ENCODE measurements around the gene KDM3B.

Gene KDM3B

GRCh38 chr5:138438724-138439476, 86.4 kb downstream of the KDM3B start, which contains the start of gene REEP2:
REEP2 (plus strand) TSS chr5:138439057; CDS start chr5:138439209, 152 bp downstream.
- Histone ChIP-seq H3K4me3 (ENCODE audit: low read depth, low read length) (peak within 1 kb of the TSS; percentile 80), H3K27ac (ENCODE audit: low read depth, low read length) (no peak within 1 kb of the TSS), H3K36me3 (ENCODE audit: insufficient read depth, low read length) (peaks cover 10% of the 10 kb centered on the region), H3K4me1 (ENCODE audit: control insufficient read depth, insufficient read depth, low read length, unreplicated experiment) (no peaks in the 10 kb centered on the region), H2AFZ (ENCODE audit: low read length, unreplicated experiment) (peak within 1 kb of the TSS; percentile 72), H3K27me3 (ENCODE audit: insufficient read depth, low read length) (no peaks in the 10 kb centered on the region), H3K79me2 (ENCODE audit: control insufficient read depth, insufficient read depth, low read length, unreplicated experiment) (no peaks in the 10 kb centered on the region)

- Histone ChIP-seq H3K27ac (ENCODE audit: low read depth, low read length) (no peak overlapping the region), H2AFZ (ENCODE audit: low read length, unreplicated experiment) (peak overlapping the region; percentile 72)
Observed at GRCh38 chr5:138439477-138440158, 87.1 kb downstream of the KDM3B start.

GRCh38 chr5:138440159-138441073, 87.9 kb downstream of the KDM3B start:
- H3K79me2 ChIP-seq (ENCODE audit: control insufficient read depth, insufficient read depth, low read length, unreplicated experiment) = no peaks in the 10 kb centered on the region
- H3K27ac ChIP-seq (ENCODE audit: low read depth, low read length) = no peak overlapping the region
- H3K36me3 ChIP-seq (ENCODE audit: insufficient read depth, low read length) = peaks cover 3% of the 10 kb centered on the region; the same call in 1 of the 2 replicates
- no peak overlapping the region for H3K4me3 ChIP-seq (ENCODE audit: low read depth, low read length)
- H3K27me3 ChIP-seq (ENCODE audit: insufficient read depth, low read length) = no peaks in the 10 kb centered on the region
- H3K4me1 ChIP-seq (ENCODE audit: control insufficient read depth, insufficient read depth, low read length, unreplicated experiment) = no peaks in the 10 kb centered on the region
- no peak overlapping the region for H2AFZ ChIP-seq (ENCODE audit: low read length, unreplicated experiment)

More at GRCh38 chr5:138439477-138440158, 87.1 kb downstream of the KDM3B start:
- H3K4me1 ChIP-seq (ENCODE audit: control insufficient read depth, insufficient read depth, low read length, unreplicated experiment) = no peaks in the 10 kb centered on the region
- peaks cover 10% of the 10 kb centered on the region for H3K36me3 ChIP-seq (ENCODE audit: insufficient read depth, low read length)
- no peaks in the 10 kb centered on the region for H3K79me2 ChIP-seq (ENCODE audit: control insufficient read depth, insufficient read depth, low read length, unreplicated experiment)
- H3K27me3 ChIP-seq (ENCODE audit: insufficient read depth, low read length) = no peaks in the 10 kb centered on the region
- H3K4me3 ChIP-seq (ENCODE audit: low read depth, low read length) = peak overlapping the region; percentile 80

- H3K27me3 ChIP-seq (ENCODE audit: insufficient read depth, low read length) = no peaks in the 10 kb centered on the region
- no peaks in the 10 kb centered on the region for H3K4me1 ChIP-seq (ENCODE audit: control insufficient read depth, insufficient read depth, low read length, unreplicated experiment)
- no peak overlapping the region for H3K4me3 ChIP-seq (ENCODE audit: low read depth, low read length)
- H2AFZ ChIP-seq (ENCODE audit: low read length, unreplicated experiment) = no peak overlapping the region
- H3K27ac ChIP-seq (ENCODE audit: low read depth, low read length) = no peak overlapping the region
- H3K79me2 ChIP-seq (ENCODE audit: control insufficient read depth, insufficient read depth, low read length, unreplicated experiment) = no peaks in the 10 kb centered on the region
- H3K36me3 ChIP-seq (ENCODE audit: insufficient read depth, low read length) = no peaks in the 10 kb centered on the region
Observed at GRCh38 chr5:138441221-138441620, 88.7 kb downstream of the KDM3B start.

GRCh38 chr5:138444078-138444773, 91.7 kb downstream of the KDM3B start:
- Histone ChIP-seq H3K4me1 (ENCODE audit: control insufficient read depth, insufficient read depth, low read length, unreplicated experiment) (peaks cover under 1% of the 10 kb centered on the region), H3K27me3 (ENCODE audit: insufficient read depth, low read length) (no peaks in the 10 kb centered on the region)

GRCh38 chr5:138444774-138445546, 92.5 kb downstream of the KDM3B start:
- no peaks in the 10 kb centered on the region for H3K79me2 ChIP-seq (ENCODE audit: control insufficient read depth, insufficient read depth, low read length, unreplicated experiment)
- no peak overlapping the region for H2AFZ ChIP-seq (ENCODE audit: low read length, unreplicated experiment)
- H3K27me3 ChIP-seq (ENCODE audit: insufficient read depth, low read length) = no peaks in the 10 kb centered on the region
- peaks cover 7% of the 10 kb centered on the region for H3K4me1 ChIP-seq (ENCODE audit: control insufficient read depth, insufficient read depth, low read length, unreplicated experiment)
- H3K36me3 ChIP-seq (ENCODE audit: insufficient read depth, low read length) = no peaks in the 10 kb centered on the region
- no peak overlapping the region for H3K4me3 ChIP-seq (ENCODE audit: low read depth, low read length)
- H3K27ac ChIP-seq (ENCODE audit: low read depth, low read length) = no peak overlapping the region

More at GRCh38 chr5:138444078-138444773, 91.7 kb downstream of the KDM3B start:
- H3K27ac ChIP-seq (ENCODE audit: low read depth, low read length) = no peak overlapping the region
- no peak overlapping the region for H2AFZ ChIP-seq (ENCODE audit: low read length, unreplicated experiment)
- H3K79me2 ChIP-seq (ENCODE audit: control insufficient read depth, insufficient read depth, low read length, unreplicated experiment) = no peaks in the 10 kb centered on the region
- H3K4me3 ChIP-seq (ENCODE audit: low read depth, low read length) = no peak overlapping the region
- no peaks in the 10 kb centered on the region for H3K36me3 ChIP-seq (ENCODE audit: insufficient read depth, low read length)

GRCh38 chr5:138445547-138446271, 93.2 kb downstream of the KDM3B start:
- Histone ChIP-seq H3K36me3 (ENCODE audit: insufficient read depth, low read length) (no peaks in the 10 kb centered on the region), H3K27me3 (ENCODE audit: insufficient read depth, low read length) (no peaks in the 10 kb centered on the region), H3K27ac (ENCODE audit: low read depth, low read length) (no peak overlapping the region), H3K79me2 (ENCODE audit: control insufficient read depth, insufficient read depth, low read length, unreplicated experiment) (no peaks in the 10 kb centered on the region), H3K4me1 (ENCODE audit: control insufficient read depth, insufficient read depth, low read length, unreplicated experiment) (peaks cover 7% of the 10 kb centered on the region), H2AFZ (ENCODE audit: low read length, unreplicated experiment) (no peak overlapping the region), H3K4me3 (ENCODE audit: low read depth, low read length) (no peak overlapping the region)

GRCh38 chr5:138448070-138448469, 95.6 kb downstream of the KDM3B start:
- Histone ChIP-seq H2AFZ (ENCODE audit: low read length, unreplicated experiment) (no peak overlapping the region), H3K27ac (ENCODE audit: low read depth, low read length) (no peak overlapping the region), H3K4me1 (ENCODE audit: control insufficient read depth, insufficient read depth, low read length, unreplicated experiment) (peaks cover 7% of the 10 kb centered on the region), H3K36me3 (ENCODE audit: insufficient read depth, low read length) (no peaks in the 10 kb centered on the region), H3K4me3 (ENCODE audit: low read depth, low read length) (no peak overlapping the region), H3K27me3 (ENCODE audit: insufficient read depth, low read length) (no peaks in the 10 kb centered on the region), H3K79me2 (ENCODE audit: control insufficient read depth, insufficient read depth, low read length, unreplicated experiment) (no peaks in the 10 kb centered on the region)

All from ACC112 (cell line).